GM12891 (cell line): ENCODE data around the gene CTLA4.

Source experiments
- POLR2A ChIP-seq: IDR thresholded peaks from 2 replicates; pipeline ENCODE4 v1.6.1; 2011; ENCODE audit warnings: low read depth, low read length, control low read depth
- POLR2AphosphoS5 ChIP-seq: IDR thresholded peaks from 2 replicates; pipeline ENCODE4 v1.6.1; 2011; ENCODE audit warnings: low read depth, low read length, control low read depth
- POU2F2 ChIP-seq: IDR thresholded peaks from 2 replicates; pipeline ENCODE4 v1.6.1; 2011; ENCODE audit warnings: low read depth, mild to moderate bottlenecking, control low read depth, low read length, moderate library complexity
- SPI1 ChIP-seq: IDR thresholded peaks from 2 replicates; pipeline ENCODE4 v1.6.1; 2011; ENCODE audit warnings: low read depth, low read length, control low read depth

DNA sequence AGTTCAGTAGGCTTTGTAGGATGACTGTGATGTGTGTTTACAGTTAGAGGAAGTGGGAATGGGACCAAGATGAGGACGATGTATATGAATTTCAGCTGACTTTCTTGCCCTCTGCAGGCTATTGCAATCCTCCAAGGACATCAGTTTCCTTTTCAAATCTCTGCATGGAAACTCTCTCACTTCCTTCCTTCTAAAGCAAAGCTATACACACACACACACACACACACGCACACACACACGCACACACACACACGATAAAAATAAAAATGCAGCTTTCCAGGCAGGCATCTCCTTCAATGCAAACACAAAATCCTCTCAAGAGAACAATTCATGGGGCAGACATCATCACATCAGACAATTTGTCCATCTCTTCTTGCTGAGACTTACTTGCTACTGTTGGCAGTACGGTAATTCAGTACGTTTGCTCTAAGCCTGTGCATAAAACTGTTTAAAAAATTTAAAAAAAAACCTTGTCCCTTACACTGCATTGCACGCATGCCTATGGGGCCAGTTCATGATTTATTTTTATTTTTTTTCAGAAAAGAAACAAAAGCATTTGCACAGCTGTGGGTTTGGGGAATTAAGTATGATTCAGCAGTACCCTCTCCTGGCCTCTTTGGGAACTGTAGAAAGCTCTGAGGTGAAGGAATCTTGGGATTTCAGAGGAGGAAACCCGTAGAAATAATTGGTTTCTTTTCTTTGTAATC lies 41.8 kb downstream of the CTLA4 start:
- TF ChIP-seq POLR2AphosphoS5 (no peak), POLR2A (no peak), SPI1 (peak; percentile 60; the same call in 1 of the 2 replicates), POU2F2 (no peak)
